Nephron (organoid): ENCODE results near the gene MYBBP1A.

ENCODE experiments used
- H3K27ac Mint-ChIP-seq, 3 experiments: 2 replicates each; pipeline ENCODE4 v1.8.0; 2020; ENCODE audit warnings: mixed read lengths in 3 of 3, mild to moderate bottlenecking in 2 of 3, moderate library complexity in 1 of 3
- H3K27me3 Mint-ChIP-seq: 2 replicates; pipeline ENCODE4 v1.8.0; 2021; ENCODE audit warnings: low read depth, mild to moderate bottlenecking, moderate library complexity, mixed read lengths
- H3K36me3 Mint-ChIP-seq: 2 replicates; pipeline ENCODE4 v1.8.0; 2020; ENCODE audit warnings: low read depth, mixed read lengths
- H3K4me1 Mint-ChIP-seq: 2 replicates; pipeline ENCODE4 v1.8.0; 2020; ENCODE audit warnings: mixed read lengths
- H3K4me3 Mint-ChIP-seq, 3 experiments: 2 replicates each; pipeline ENCODE4 v1.8.0; 2020; ENCODE audit warnings: mild to moderate bottlenecking in 3 of 3, mixed read lengths in 3 of 3, moderate library complexity in 2 of 3
- H3K9me3 Mint-ChIP-seq: 2 replicates; pipeline ENCODE4 v1.8.0; 2020; ENCODE audit warnings: mixed read lengths
- CTCF ChIP-seq, 3 experiments: fragments of 200-600 bp; sonication (generic); IDR thresholded peaks; one replicate each; pipeline ENCODE4 v1.5.0; 2021; ENCODE audit warnings: antibody characterized with exemption in 3 of 3; ENCODE audit not compliant: unreplicated experiment in 3 of 3

Gene MYBBP1A

GRCh38 chr17:4562015-4562969 is 7.1 kb upstream of the MYBBP1A start:
- Mint-ChIP-seq H3K27ac (peak overlapping the region in 1 of 3 experiments; percentile 12), H3K27me3 (peaks cover 5% of the 10 kb centered on the region), H3K36me3 (no peaks in the 10 kb centered on the region), H3K9me3 (no peaks in the 10 kb centered on the region), H3K4me3 (no peak overlapping the region), H3K4me1 (peaks cover 17% of the 10 kb centered on the region)
- no peak for TF ChIP-seq CTCF (IDR thresholded peaks at IDR 0.05; ENCODE audit: unreplicated experiment in 3 of 3)

- Mint-ChIP-seq H3K27ac (peak overlapping the region; percentile 1 to 47 (median 23)), H3K9me3 (no peaks in the 10 kb centered on the region), H3K36me3 (no peaks in the 10 kb centered on the region), H3K4me1 (peaks cover 18% of the 10 kb centered on the region), H3K27me3 (peaks cover 5% of the 10 kb centered on the region), H3K4me3 (peak overlapping the region in 1 of 3 experiments; percentile 10)
- TF ChIP-seq CTCF (IDR thresholded peaks at IDR 0.05; ENCODE audit: unreplicated experiment in 3 of 3) = peak in 2 of 3 experiments; percentile 27
Observed at GRCh38 chr17:4560837-4561256, 5.7 kb upstream of the MYBBP1A start.

GRCh38 chr17:4560421-4560820 is 5.2 kb upstream of the MYBBP1A start, which contains the start of gene GGT6:
Gene GGT6, minus strand, starts transcription at chr17:4560577. Its CDS starts 56 bp downstream, at chr17:4560521.
- peak within 1 kb of the TSS in 1 of 3 experiments; percentile 10 for H3K4me3 Mint-ChIP-seq
- peak within 1 kb of the TSS; percentile 17 to 47 (median 23) for H3K27ac Mint-ChIP-seq
- no peaks in the 10 kb centered on the region for H3K9me3 Mint-ChIP-seq
- peaks cover 2% of the 10 kb centered on the region for H3K27me3 Mint-ChIP-seq
- H3K4me1 Mint-ChIP-seq = peaks cover 18% of the 10 kb centered on the region
- H3K36me3 Mint-ChIP-seq = no peaks in the 10 kb centered on the region
- no peak for TF ChIP-seq CTCF (IDR thresholded peaks at IDR 0.05; ENCODE audit: unreplicated experiment in 3 of 3)

GRCh38 chr17:4559966-4560365 is 4.8 kb upstream of the MYBBP1A start:
- Mint-ChIP-seq H3K27me3 (no peaks in the 10 kb centered on the region), H3K4me1 (peaks cover 19% of the 10 kb centered on the region), H3K27ac (peak overlapping the region in 1 of 3 experiments; percentile 17), H3K4me3 (no peak overlapping the region), H3K36me3 (no peaks in the 10 kb centered on the region), H3K9me3 (no peaks in the 10 kb centered on the region)
- no peak for TF ChIP-seq CTCF (IDR thresholded peaks at IDR 0.05; ENCODE audit: unreplicated experiment in 3 of 3)

- no peak for TF ChIP-seq CTCF (IDR thresholded peaks at IDR 0.05; ENCODE audit: unreplicated experiment in 3 of 3)
- no peaks in the 10 kb centered on the region for H3K9me3 Mint-ChIP-seq
- peaks cover 24% of the 10 kb centered on the region for H3K4me1 Mint-ChIP-seq
- no peaks in the 10 kb centered on the region for H3K27me3 Mint-ChIP-seq
- H3K27ac Mint-ChIP-seq = no peak overlapping the region
- H3K36me3 Mint-ChIP-seq = no peaks in the 10 kb centered on the region
- H3K4me3 Mint-ChIP-seq = no peak overlapping the region
Observed at GRCh38 chr17:4559139-4559791, 4.1 kb upstream of the MYBBP1A start.
